Neural crest cell (in vitro differentiated cells): Measurements from ENCODE around the gene C19orf25. TPM values are rescaled to one million over a fixed set of nuclear protein-coding genes. Genes with fewer than 3 reads are reported as not detected.
"Not testable (repeated sequence)": the region's sequence is repeated elsewhere in the genome, so short reads cannot be mapped to it uniquely, and the experiment has no call there.

Experiments
- DNase-seq: peaks from one replicate; pipeline ENCODE4 v3.0.0; 2021; ENCODE audit warnings: low read depth, mixed read lengths, low spot score
- H3K27ac Mint-ChIP-seq: one replicate; pipeline ENCODE4 v1.8.0; 2021; ENCODE audit warnings: mild to moderate bottlenecking, mixed read lengths; ENCODE audit not compliant: unreplicated experiment
- H3K27me3 Mint-ChIP-seq: 2 replicates; pipeline ENCODE4 v1.8.0; 2021; ENCODE audit warnings: low read depth, mild to moderate bottlenecking, mixed read lengths
- H3K36me3 Mint-ChIP-seq: 2 replicates; pipeline ENCODE4 v1.8.0; 2021; ENCODE audit warnings: low read depth, mild to moderate bottlenecking, mixed read lengths
- H3K4me1 Mint-ChIP-seq: 2 replicates; pipeline ENCODE4 v1.8.0; 2021; ENCODE audit warnings: mixed read lengths
- H3K4me3 Mint-ChIP-seq: one replicate; pipeline ENCODE4 v1.8.0; 2021; ENCODE audit warnings: mild to moderate bottlenecking, mixed read lengths
- H3K9me3 Mint-ChIP-seq: 2 replicates; pipeline ENCODE4 v1.8.0; 2021; ENCODE audit warnings: mixed read lengths
- CTCF ChIP-seq: fragments of 200-600 bp; sonication (generic); conservative IDR thresholded peaks from 2 replicates; pipeline ENCODE4 v1.5.0; 2021; ENCODE audit warnings: antibody characterized with exemption, mild to moderate bottlenecking
- total RNA-seq: library from RNA; stranded (reverse); gene quantifications from 2 replicates; pipeline ENCODE4 v1.2.1, GENCODE V29; 2021

C19orf25 gene
- total RNA-seq, 1 donor from 2014 or later, result 41.5 TPM

GRCh38 chr19:1521636-1522035, 42.6 kb upstream of the C19orf25 start:
- Mint-ChIP-seq H3K36me3 (no peaks in the 10 kb centered on the region), H3K27me3 (peaks cover 66% of the 10 kb centered on the region), H3K9me3 (no peaks in the 10 kb centered on the region), H3K4me1 (peaks cover 7% of the 10 kb centered on the region), H3K4me3 (no peak overlapping the region), H3K27ac (no peak overlapping the region)
- TF ChIP-seq CTCF, result no peak
- no peak for DNase-seq

DNA sequence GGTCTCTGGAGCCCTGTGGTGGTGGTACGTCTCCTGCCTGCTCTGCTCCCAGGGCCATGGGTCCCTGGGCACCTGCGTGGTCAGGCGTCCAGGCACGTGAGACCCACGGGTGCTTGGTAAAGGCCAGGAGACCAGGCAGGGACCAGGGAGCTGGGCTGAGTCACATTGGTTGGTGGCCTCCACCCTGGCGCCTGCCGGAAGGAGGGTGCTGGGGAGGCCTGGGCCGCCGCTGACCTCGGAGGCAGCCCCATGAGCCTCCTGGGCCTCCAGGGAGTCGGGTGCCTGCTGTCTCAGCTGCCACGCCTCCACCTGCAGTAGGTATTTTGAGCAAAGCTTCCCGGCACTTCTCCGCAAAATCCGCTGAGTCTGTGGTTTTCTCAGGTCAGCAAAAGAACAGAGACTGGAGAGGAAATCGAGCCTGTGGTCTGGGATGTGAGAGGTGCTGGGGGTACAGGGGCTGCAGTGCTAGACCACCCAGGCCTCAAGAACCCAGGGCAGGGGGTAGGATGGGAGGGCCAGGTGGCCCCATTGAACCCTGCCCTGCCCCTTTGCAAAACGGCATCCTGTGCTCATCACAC, 41.3 kb upstream of the C19orf25 start:
- no peak overlapping the region for H3K27ac Mint-ChIP-seq
- DNase-seq, result no peak
- H3K4me3 Mint-ChIP-seq, result no peak overlapping the region
- TF ChIP-seq CTCF, result no peak
- H3K36me3 Mint-ChIP-seq, result no peaks in the 10 kb centered on the region
- H3K4me1 Mint-ChIP-seq, result peaks cover 7% of the 10 kb centered on the region
- no peaks in the 10 kb centered on the region for H3K9me3 Mint-ChIP-seq
- peaks cover 63% of the 10 kb centered on the region for H3K27me3 Mint-ChIP-seq

- not testable (repeated sequence) for H3K36me3 Mint-ChIP-seq, H3K4me1 Mint-ChIP-seq, H3K4me3 Mint-ChIP-seq, H3K9me3 Mint-ChIP-seq, DNase-seq, H3K27ac Mint-ChIP-seq
- H3K27me3 Mint-ChIP-seq, result peaks cover 62% of the 10 kb centered on the region
Measured at GRCh38 chr19:1519802-1520201, 40.8 kb upstream of the C19orf25 start.

DNA sequence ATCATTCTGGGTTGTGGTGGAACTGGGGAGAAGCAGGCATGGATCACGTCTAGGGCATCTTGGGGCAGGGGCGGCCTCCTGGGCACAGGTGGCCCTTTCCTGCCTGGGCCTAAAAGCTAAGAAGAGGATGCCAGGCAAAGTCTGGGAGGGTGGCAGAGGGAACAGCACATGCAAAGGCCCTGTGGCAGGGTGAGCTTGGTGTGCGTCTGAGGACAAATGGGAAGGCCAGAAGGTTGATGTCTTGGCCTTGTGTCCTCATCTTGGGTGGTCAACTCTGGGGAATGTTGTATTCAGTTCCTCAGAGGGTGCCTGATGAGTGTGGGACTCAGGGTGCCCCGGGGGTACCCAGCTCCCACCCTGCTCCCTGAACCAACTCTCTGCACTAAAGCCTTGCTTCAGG, 39.5 kb upstream of the C19orf25 start:
- no peak overlapping the region for H3K4me3 Mint-ChIP-seq
- H3K9me3 Mint-ChIP-seq, result no peaks in the 10 kb centered on the region
- no peaks in the 10 kb centered on the region for H3K4me1 Mint-ChIP-seq
- no peak for DNase-seq
- peaks cover 63% of the 10 kb centered on the region for H3K27me3 Mint-ChIP-seq
- no peaks in the 10 kb centered on the region for H3K36me3 Mint-ChIP-seq
- no peak for TF ChIP-seq CTCF
- no peak overlapping the region for H3K27ac Mint-ChIP-seq

- H3K36me3 Mint-ChIP-seq, result no peaks in the 10 kb centered on the region
- no peak overlapping the region for H3K4me3 Mint-ChIP-seq
- peaks cover 58% of the 10 kb centered on the region for H3K27me3 Mint-ChIP-seq
Measured at GRCh38 chr19:1516395-1516753, 37.4 kb upstream of the C19orf25 start.

More at GRCh38 chr19:1516395-1516753, 37.4 kb upstream of the C19orf25 start:
- no peaks in the 10 kb centered on the region for H3K4me1 Mint-ChIP-seq
- H3K27ac Mint-ChIP-seq, result no peak overlapping the region
- H3K9me3 Mint-ChIP-seq, result no peaks in the 10 kb centered on the region
- no peak for DNase-seq
- TF ChIP-seq CTCF, result no peak
